Measurements from ENCODE around the gene HABP4.

The HABP4 gene, protein sequence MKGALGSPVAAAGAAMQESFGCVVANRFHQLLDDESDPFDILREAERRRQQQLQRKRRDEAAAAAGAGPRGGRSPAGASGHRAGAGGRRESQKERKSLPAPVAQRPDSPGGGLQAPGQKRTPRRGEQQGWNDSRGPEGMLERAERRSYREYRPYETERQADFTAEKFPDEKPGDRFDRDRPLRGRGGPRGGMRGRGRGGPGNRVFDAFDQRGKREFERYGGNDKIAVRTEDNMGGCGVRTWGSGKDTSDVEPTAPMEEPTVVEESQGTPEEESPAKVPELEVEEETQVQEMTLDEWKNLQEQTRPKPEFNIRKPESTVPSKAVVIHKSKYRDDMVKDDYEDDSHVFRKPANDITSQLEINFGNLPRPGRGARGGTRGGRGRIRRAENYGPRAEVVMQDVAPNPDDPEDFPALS

DNA sequence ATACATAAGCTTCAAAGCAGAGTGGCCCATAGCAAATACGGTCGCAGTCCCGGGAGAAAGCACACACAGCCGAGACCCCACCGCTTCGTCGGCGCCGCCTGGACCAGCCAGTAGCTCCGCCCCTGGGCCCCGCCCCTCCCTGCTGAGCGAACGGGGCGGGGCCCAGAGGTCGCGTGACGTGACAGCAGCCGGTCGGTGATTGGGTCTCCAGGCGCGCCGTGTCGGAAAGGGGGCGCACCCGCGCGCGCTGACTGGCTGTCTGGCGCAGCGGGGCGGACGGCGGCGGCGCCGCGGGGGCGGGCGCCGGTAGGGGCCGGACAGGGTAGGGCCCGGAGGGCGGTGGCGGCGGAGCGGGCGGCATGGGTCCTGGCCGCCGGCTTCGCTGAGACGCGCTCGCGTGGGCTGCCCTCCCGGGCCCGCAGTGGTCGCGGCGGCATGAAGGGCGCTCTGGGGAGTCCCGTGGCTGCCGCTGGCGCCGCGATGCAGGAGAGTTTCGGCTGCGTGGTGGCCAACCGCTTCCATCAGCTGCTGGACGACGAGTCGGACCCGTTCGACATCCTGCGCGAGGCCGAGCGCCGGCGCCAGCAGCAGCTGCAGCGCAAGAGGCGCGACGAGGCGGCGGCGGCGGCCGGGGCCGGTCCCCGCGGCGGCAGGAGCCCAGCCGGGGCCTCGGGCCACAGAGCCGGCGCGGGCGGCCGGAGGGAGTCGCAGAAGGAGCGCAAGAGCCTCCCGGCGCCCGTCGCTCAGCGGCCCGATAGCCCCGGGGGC lies at the start of gene HABP4:
HABP4 (plus strand) TSS at position 325 of the 768 bp plus-strand sequence; CDS start at position 436, 111 bp downstream.
- DNase-seq (ENCODE audit: low read depth, low spot score), result peak; percentile 91

DNA sequence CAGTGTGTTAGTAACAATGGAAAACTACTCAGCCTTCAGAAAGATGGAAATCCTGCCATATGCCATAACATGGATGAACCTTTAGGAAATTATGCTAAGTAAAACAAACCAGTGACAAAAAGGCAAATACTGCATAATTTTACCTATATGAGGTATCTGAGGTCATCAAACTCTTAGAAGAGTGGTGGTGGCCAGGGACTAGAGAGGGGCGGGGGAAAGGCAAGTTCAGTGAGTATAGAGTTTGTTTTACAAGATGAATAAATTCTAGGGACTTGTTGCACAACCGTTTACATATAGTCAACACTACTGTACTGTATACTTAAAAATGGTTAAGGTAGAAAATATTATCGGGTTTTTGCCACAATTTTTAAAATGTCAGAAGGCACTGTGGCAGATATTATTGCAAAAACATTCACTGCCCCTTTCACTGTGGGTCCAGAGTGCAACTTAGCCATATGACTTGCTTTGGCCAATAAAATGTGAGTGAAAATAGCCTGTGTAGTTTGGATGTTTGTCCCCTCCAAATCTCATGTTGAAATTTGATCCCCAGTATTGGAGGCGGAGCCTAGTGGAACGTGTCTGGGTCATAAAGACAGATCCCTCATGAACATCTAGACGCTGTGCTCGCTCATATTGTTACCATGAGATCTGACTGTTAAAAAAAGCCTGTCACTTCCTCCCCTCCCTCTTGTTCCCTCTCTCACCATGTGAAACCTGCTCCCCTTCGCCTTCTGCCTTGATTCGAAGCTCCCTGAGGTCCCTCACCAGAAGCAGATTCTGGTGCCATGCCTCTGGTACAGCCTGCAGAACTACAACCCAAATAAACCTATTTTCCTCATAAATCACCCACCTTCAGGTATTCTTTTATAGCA lies 41.3 kb upstream of the HABP4 start:
- no peak for DNase-seq (ENCODE audit: low read depth, low spot score)

DNA sequence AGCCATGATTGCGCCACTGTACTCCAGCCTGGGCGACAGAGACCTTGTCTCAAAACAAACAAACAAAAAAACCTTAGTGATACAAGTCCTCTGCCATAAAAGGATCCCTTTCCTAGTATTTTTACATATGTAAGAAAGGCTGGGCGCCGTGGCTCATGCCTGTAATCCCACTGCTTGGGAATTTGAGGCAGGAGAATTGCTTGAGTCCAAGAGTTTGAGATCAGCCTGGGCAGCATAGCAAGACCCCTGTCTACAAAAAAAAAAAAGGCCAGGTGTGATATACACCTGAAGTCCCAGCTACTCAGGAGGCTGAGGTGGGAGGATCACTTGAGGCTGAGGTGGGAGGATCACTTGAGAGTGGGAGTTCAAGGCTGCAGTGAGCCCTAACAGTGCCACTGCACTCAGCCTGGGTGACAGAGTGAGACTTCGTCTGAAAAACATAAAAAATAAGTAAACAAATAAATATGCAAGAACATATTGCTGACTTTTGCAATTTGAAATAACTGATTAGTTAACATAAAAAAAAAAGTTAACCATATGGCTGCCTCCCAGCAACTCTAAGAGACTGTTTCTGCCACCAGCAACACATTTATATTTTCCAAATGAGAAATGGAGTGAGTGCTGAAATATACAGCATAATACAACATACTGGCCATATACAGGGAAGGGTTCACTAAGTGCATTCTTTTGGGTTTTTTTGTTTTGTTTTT lies 38.7 kb upstream of the HABP4 start:
- DNase-seq (ENCODE audit: low read depth, low spot score), result no peak

DNA sequence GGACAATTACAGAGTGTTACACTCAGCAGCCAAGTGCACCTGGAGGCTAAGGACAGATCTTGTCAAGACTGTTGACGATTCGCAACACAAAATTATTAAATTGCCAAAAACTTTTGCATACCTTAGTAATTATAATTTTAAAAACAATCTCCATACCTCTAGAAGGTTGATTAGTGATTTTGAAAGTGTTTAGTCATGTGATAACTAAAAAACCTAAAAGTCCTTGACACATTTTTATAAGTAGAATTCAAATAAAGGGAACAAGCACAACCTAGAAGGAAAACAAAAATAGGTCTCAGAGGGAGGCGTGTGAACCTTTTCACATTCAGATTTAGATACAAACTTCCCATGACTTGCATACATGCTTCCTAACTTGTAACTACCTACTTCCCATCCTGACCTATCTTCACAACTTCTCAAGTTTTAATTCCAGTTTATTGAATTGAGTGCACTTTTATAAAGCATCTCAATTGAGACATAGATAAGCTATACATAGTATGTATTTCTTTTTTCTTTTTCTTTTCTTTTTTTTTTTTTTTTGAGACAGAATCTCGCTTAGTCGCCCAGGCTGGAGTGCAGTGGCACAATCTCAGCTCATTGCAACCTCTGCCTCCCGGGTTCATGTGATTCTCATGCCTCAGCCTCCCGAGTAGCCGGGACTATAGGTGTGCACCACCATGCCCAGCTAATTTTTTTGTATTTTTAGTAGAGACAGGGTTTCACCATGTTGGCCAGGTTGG lies 37.6 kb upstream of the HABP4 start:
- DNase-seq (ENCODE audit: low read depth, low spot score), result no peak

DNA sequence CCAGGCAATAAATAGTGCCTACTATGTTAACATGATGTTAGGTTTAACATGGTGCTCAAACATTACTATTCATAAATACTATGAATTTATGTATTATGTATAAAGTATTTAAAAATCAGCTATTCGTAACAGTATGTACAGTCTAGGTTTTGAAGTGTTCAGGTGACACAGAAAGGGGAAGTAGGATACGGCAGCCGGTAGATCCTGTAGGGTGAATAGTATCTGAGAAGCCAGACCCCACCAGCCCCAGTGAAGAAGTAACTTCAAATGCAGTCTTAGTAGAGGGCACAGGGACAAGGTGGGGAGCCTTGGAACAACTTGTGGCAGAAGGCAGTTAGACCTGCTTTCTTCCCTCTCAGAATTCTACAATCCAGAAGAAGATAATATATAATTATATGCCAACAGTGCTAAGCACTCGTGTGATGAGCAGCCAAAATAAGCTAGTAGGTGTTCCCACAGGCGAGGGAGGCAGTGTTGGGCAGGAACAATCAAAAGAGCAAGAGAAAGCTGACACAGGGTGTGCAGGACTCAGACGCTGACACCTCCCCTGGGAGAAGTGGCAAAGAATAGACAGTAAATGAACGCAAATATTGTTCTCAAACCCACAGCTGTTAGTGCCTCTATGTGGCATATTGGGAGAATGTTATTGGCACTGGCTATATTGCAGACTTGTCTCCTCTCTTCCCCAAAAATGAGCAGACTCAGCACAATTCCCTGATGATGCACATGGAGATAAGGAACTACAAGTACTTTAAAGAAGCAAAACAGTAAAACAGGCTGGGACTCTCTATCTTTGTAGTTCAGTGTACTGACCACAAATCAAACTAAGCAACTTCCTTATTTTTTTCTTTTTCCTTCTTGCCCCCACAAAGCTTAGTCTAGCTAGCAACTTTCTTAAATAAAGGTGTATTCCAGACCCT lies 36.4 kb upstream of the HABP4 start:
- DNase-seq (ENCODE audit: low read depth, low spot score), result no peak

DNA sequence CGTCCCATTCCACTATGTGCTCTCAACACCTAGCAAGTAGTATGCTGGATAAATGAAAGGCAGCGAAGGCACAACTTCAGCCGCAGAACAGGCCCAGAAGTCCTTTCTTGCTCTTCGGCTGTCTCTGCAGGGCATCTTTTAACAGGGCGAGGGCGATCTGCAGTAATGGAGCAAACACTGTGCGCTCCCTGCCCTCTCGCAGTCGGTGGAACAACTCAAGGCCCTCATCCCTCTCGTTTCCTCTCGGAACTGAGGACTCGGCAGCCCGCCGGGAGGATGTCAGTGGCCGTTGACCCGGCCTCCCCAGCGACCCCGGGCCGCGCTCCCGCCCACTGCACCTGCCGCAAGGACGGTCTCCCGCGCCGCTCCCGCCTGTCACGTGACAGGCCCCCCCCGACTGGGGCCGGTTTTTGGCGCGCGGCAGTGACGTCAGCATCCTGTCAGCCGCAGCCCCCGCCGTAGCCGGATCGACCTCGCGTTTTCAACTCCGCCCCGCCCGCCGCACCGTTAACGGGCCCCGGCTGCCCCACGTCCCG lies 32.9 kb upstream of the HABP4 start:
- DNase-seq (ENCODE audit: low read depth, low spot score), result peak; percentile 87

DNA sequence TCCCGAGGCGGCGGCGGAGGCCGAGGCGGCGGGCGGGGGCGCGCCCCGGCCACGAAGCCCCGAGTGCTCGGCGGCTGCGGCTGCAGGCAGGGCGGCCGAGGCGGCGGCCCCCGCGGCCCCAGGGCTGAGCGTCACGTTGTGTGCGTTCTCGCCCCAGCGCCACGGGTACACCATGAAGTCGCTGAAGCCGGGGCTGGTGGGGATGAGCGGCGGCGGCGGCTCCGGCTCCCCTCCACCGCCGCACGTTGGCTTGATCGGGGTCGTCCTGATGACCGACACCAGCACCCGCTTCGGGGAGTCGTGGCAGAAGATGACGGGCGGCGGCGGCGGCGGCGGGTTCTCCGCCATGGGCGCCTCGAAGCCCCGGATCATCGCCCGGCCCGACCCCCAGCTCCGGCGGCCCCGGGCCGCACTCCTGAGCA lies 32.3 kb upstream of the HABP4 start:
- DNase-seq (ENCODE audit: low read depth, low spot score), result peak; percentile 10

DNA sequence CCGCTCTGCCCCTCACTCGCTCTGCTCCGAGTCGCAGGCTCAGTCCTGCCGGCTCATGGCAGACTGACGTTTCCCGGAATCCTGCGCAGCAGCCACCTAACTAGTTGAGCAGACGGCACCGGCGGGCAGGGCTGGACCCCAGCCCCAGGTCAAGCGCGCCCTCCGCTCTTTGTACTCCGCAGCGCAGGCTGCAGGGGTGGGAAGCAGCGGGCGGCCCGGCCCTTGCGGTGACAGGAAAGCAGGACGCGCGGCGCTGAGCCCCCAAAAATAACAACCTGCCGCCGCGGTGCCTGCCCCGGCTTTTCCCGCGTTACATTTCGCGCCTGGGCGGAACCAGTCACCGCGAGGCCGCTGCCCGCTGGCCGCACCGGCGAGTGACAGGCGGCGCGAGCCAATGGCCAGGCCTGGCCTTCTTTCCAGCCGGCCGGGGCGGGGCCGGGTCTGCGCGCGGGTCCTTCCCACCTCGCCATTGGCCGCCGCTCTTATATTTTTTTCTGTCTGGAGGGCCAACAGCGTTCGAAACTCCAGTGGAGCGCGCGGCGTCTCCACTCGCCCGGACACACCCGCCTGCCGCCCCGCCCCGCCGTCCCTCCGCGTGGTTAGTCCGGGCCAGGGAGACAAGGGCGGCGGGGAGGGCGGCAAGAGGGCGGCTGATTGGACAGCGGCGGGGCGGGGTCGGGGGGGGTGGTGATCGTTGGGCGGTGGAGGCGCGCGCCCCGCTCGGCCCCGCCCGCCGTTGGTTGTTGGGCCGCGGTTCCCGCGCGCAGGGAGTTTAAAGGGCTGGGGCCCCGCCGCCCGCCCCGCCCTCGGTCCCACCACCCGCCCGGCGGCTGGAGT lies 31.7 kb upstream of the HABP4 start, which contains the start of gene ZNF367:
ZNF367 (minus strand) TSS at position 288 of the 837 bp plus-strand sequence. CDS start 338 bp downstream, outside the sequence.
- peak; percentile 84 for DNase-seq (ENCODE audit: low read depth, low spot score)

DNA sequence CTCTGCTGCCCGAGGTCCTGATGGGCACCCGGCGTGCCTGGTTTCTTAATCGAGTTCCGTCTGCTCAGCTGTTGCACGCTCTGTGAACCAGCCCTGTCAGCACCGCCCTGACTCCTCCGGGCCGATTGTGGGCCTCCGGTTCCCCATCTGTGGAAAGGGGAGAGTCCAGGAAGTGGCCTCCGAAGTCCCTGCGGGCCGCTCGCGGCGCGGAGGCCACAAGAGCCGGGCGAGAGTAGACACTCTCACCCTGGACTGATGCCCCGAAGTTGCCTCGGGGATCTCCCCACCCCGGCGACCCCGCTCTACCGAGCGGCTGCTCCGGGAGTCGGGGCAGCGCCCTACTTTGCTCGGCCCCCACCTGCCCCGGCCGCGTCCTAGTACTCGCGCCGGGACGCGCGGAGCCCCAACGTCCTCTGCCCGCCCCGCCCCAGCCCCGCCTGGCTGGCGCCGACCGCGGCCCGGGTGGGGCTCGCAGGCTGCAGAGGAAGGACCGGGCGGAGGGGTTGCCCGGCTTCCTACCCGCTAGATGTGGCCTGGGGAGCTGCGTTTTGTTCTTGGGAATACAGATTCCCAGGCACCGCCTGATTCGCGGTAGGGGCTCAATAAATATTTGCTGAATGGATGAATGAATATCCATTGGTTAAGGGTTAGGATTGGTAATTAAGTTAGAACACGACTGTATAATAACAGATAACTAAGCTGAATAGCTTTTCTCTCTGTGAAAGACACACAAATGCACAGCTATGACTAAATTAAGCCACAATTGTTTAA lies 30.9 kb upstream of the HABP4 start:
- DNase-seq (ENCODE audit: low read depth, low spot score), result peak; percentile 12

DNA sequence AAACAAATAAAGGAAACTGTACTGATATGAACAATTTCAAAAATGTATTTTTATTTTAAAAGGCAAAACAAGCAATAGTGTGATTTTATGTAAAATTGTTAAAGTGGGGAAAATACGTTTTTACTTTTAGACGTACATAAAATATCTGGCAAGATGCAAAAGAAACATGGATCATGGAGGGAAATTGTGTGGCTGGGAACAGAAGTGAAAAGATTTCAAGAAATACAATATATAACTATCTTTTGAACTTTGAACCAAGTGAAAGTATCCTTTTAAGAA lies 30.3 kb upstream of the HABP4 start:
- no peak for DNase-seq (ENCODE audit: low read depth, low spot score)

DNA sequence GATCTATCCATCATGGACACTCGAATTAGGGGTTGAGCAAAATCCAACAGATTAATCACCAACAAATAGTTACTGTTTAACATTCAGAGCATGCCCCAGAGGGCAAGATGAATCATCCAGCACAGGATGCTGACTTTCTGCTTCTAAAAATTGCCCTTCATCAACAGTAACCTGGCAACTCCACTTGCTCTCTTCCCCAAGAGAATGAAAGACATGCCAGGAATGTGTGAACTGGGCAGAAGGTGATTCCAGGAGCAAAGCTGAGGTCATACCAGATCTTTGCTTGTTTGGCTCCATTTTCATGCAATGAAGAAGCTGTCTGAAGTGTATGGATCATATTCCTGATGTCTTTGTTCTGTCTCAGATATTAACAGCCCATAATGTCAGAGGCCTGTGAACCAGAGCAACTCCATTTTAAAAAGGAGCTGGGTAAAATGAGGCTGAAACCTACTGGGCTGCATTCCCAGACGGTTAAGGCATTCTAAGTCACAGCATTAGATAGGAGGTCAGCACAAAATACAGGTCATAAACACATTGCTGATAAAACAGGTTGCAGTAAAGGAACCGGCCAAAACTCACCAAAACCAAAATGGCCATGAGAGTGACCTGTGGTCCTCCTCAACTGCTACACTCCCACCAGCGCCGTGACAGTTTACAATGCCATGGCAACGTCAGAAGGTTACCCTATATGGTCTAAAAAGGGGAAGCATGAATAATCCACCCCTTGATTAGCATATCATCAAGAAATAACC lies 29.3 kb upstream of the HABP4 start:
- no peak for DNase-seq (ENCODE audit: low read depth, low spot score)

DNA sequence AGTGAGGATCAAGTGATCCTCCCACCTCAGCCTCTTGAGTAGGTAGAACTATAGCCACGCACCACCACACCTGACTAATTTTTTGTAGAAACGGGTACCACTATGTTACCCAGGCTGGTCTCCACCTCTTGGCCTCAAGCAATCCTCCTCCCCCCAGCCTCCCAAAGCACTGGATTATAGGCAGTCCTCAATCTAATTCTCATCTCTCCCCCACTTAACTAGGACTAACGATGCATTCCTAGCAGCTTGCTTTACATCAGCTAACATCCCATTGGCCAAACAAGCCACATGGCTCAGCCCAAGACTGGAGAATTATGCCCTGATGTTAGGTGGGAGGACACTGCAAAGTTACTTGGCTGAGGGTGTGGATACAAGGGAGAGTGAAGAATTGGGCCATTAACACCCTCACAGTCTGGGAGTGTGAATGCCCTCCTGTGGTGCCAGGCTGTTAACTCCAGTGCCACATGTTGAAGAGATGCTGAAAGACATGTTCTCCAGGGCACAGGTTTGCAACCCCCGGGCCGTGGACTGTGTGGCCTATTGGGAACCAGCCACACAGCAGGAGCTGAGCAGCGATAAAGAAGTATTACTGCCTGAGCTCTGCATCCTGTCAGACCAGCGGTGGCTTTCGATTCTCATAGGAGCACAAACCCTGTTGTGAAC lies 26.5 kb upstream of the HABP4 start:
- no peak for DNase-seq (ENCODE audit: low read depth, low spot score)

DNA sequence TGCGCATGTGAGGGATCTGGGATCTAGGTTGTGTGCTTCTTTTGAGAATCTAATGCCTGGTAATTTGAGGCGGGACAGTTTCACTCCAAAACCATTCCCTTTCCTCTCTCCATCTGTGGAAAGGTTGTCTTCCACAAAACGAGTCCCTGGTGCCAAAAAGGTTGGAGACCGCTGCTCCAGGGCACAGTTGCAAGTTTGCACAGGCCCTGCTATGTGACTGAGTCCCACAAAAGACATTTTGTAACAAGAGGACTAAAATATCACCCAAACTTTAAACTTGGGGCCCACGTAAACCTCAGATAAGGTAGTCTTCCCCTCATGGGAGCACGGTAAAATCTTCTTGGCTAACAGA lies 26.0 kb upstream of the HABP4 start:
- no peak for DNase-seq (ENCODE audit: low read depth, low spot score)

DNA sequence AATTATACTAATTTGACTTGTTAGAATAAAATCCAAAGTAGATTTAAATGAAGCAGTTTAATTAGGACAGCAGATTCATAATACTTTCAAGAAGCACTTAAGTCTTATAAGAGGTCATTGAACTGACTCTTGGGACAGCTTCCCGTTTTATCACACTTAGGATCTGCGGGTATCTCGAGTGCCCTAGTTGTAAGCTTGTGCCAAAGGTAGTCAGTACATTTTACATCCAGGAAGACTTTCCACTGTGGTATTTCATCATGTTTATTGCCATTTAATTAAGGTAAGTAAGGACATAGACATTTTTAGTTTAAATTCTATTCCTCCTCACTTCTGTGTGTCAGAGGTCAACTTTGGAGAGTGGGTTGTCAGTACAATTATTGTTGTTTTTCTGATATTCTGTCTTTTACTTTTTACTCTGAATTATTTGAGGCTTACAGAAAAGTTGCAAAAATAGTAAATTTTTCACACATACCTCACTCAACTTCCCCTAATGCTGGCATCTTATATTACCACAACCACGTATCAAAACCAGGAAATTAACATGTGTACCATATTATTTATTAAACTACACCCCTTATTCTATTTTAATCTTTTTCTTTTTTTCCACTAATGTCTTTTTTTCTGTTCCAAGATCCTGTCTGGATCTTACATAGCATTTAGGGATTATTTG lies 24.3 kb upstream of the HABP4 start:
- no peak for DNase-seq (ENCODE audit: low read depth, low spot score)

DNA sequence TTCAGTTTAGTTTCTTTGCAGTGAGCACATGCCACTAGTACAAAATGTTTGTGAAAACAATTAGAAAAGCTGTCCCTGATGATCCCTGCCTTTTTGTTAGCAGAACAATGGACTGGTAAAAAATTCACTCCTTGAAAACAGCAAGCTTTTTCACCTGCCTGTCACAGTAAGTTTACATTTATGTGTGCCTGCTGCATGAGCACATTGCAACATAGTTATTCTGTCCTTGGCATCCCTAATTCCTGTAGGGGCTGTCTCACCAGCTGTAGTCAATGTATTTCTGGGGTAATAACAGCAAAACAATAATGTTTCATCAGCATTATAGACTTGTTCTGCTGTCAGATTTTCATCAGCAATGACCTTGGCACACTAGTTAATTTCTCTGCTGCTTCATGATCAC lies 20.2 kb upstream of the HABP4 start:
- DNase-seq (ENCODE audit: low read depth, low spot score), result no peak

DNA sequence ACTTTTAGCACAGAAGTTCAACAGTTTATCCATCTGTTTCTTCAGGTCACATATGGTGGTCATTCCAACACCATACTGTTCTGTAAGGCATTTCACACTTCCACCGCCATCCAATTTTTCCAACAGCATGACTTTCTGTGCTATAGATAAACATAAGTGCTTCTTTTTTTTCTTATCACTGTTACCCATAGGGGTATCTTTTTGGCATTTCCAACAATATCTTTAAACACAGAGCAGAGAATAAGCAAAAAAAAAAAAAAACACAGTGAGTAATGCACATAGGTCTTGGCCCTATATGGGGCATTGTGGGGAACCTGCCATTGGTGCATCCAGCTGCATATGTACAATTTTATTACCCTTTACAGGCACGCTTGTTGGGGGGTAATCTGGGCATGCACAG lies 19.6 kb upstream of the HABP4 start:
- DNase-seq (ENCODE audit: low read depth, low spot score), result no peak

Data from activated CD4-positive, CD25-positive, alpha-beta regulatory T cell treated with anti-CD3 and anti-CD28 coated beads, Interleukin-2, amount 50 U/mL, for 16 hours (primary cell).